HepG2 (cell line): ENCODE results near the gene CPNE1. TPM values are rescaled to one million over a fixed set of nuclear protein-coding genes. Genes with fewer than 3 reads are reported as not detected.

Source experiments
- ATAC-seq: fragments of 200-7000 bp; cut with Tn5 transposase; 3 replicates; pipeline ENCODE4 v1.9.1; 2020; ENCODE audit warnings: mild to moderate bottlenecking, moderate library complexity
- BruUV-seq: library from RNA; stranded (reverse); fragments of 400-500 nt; replicated peaks from 2 replicates; lab custom pipeline; 2021; lab: Mats Ljungman, UMichigan
- CTCF ChIA-PET: fragments of 300-600 bp; formaldehyde crosslinking; extraction: SDS; loops from one replicate; lab custom pipeline; 2021; ENCODE audit warnings: low total read pairs, inconsistent platforms, low intra/inter-chr PET ratio; lab: Yijun Ruan, JAX
- POLR2A ChIA-PET: fragments of 350-600 bp; sonication (Branson Sonifier 250); formaldehyde crosslinking; loops from one replicate; lab custom pipeline; 2020; ENCODE audit warnings: antibody characterized with exemption, inconsistent platforms; lab: Yijun Ruan, JAX
- DNase-seq: peaks from one replicate; pipeline ENCODE4 v3.0.0-alpha.2; 2015; ENCODE audit warnings: low spot score
- FAIRE-seq: peaks from 3 replicates; lab custom pipeline; 2011; peaks lifted over from hg19 to GRCh38; lab: Jason Lieb, UNC
- H2AFZ ChIP-seq: one replicate; pipeline ENCODE4 v1.6.1; 2011; ENCODE audit warnings: low read length, inconsistent platforms
- H3K27ac ChIP-seq: fragments of 300-600 bp; 3 replicates; pipeline ENCODE4 v1.8.0; 2011; ENCODE audit warnings: mixed run types, mild to moderate bottlenecking, mixed read lengths, low read length, inconsistent platforms; ENCODE audit not compliant: insufficient read depth; ENCODE audit errors: extremely low read length
- H3K27me3 ChIP-seq, 2 experiments: fragments of 200-600 bp in 1 of 2; 2 replicates in 1 of 2; 3 replicates in 1 of 2; pipeline versions ENCODE4 v1.6.0 to v1.8.0; 2011; ENCODE audit warnings: low read length in 2 of 2, mild to moderate bottlenecking in 2 of 2, moderate library complexity in 2 of 2, inconsistent platforms in 1 of 2; ENCODE audit not compliant: insufficient read depth in 2 of 2, control insufficient read depth in 1 of 2
- H3K36me3 ChIP-seq, 2 experiments: fragments of 200-600 bp in 1 of 2; replicated peaks in 1 of 2; 2 replicates in 1 of 2; 3 replicates in 1 of 2; pipeline versions ENCODE4 v1.5.1 to v1.8.0; 2011; ENCODE audit warnings: low read length in 2 of 2, inconsistent platforms in 1 of 2; ENCODE audit not compliant: insufficient read depth in 2 of 2, control insufficient read depth in 1 of 2
- H3K4me1 ChIP-seq: 2 replicates; pipeline ENCODE4 v1.5.1; 2012; ENCODE audit warnings: low read length, inconsistent platforms; ENCODE audit not compliant: insufficient read depth
- H3K4me2 ChIP-seq: 2 replicates; pipeline ENCODE4 v1.6.0; 2011; ENCODE audit warnings: low read depth, low read length, inconsistent platforms
- H3K4me3 ChIP-seq, 3 experiments: fragments of 200-600 bp in 1 of 3; sonication (generic), shearing (Covaris generic) in 1 of 3; replicated peaks in 1 of 3; 2 replicates each; pipeline ENCODE4 v1.5.1; 2011 to 2016; ENCODE audit warnings: low read length in 3 of 3, inconsistent platforms in 2 of 3, low read depth in 2 of 3, mild to moderate bottlenecking in 2 of 3, control low read depth in 1 of 3, mixed read lengths in 1 of 3; ENCODE audit not compliant: insufficient read depth in 1 of 3
- H3K79me2 ChIP-seq: one replicate; pipeline ENCODE4 v1.6.1; 2011; ENCODE audit warnings: low read length, inconsistent platforms; ENCODE audit not compliant: insufficient read depth
- H3K9ac ChIP-seq: 2 replicates; pipeline ENCODE4 v1.6.0; 2011; ENCODE audit warnings: mild to moderate bottlenecking, low read depth, low read length, inconsistent platforms; ENCODE audit not compliant: insufficient read depth
- H3K9me3 ChIP-seq: 2 replicates; pipeline ENCODE4 v1.5.1; 2012; ENCODE audit warnings: mild to moderate bottlenecking, low read length
- H4K20me1 ChIP-seq: 2 replicates; pipeline ENCODE4 v1.6.0; 2011; ENCODE audit warnings: inconsistent platforms, mild to moderate bottlenecking, low read length, moderate library complexity; ENCODE audit not compliant: insufficient read depth
- FOXO1 ChIP-seq: sonication (generic); formaldehyde crosslinking; IDR thresholded peaks from 2 replicates; pipeline ENCODE4 v1.4.0; 2020; ENCODE audit warnings: missing genetic modification reagents
- MEF2D ChIP-seq: sonication (generic); formaldehyde crosslinking; IDR thresholded peaks from 2 replicates; pipeline ENCODE4 v1.5.1; 2020; ENCODE audit warnings: mild to moderate bottlenecking, missing genetic modification reagents
- NR3C1 ChIP-seq: sonication (generic); formaldehyde crosslinking; IDR thresholded peaks from 2 replicates; pipeline ENCODE4 v1.4.0; 2020; ENCODE audit warnings: missing genetic modification reagents
- PAF1 ChIP-seq: IDR thresholded peaks from 2 replicates; pipeline ENCODE4 v1.6.1; 2016; ENCODE audit warnings: missing genetic modification reagents, missing compliant biosample characterization
- TBL1XR1 ChIP-seq: fragments of 150-350 bp; IDR thresholded peaks from 2 replicates; pipeline ENCODE4 v1.6.1; 2014; ENCODE audit warnings: borderline replicate concordance, low read length; ENCODE audit not compliant: partially characterized antibody
- TBX2 ChIP-seq: sonication (generic); formaldehyde crosslinking; IDR thresholded peaks from 2 replicates; pipeline ENCODE4 v1.5.0; 2020; ENCODE audit warnings: missing genetic modification reagents, mild to moderate bottlenecking, borderline replicate concordance
- ZNF160 ChIP-seq: sonication (generic); formaldehyde crosslinking; IDR thresholded peaks from 2 replicates; pipeline ENCODE4 v1.8.0; 2022; ENCODE audit warnings: mild to moderate bottlenecking, inconsistent platforms, missing genetic modification reagents
- ZNF44 ChIP-seq: sonication (generic); formaldehyde crosslinking; IDR thresholded peaks from 2 replicates; pipeline ENCODE4 v1.5.1; 2020; ENCODE audit warnings: mild to moderate bottlenecking, missing genetic modification reagents
- ZNF883 ChIP-seq: sonication (generic); formaldehyde crosslinking; IDR thresholded peaks from 2 replicates; pipeline ENCODE4 v1.5.1; 2020; ENCODE audit warnings: mild to moderate bottlenecking, missing genetic modification reagents; ENCODE audit errors: not compliant biosample characterization
- WGBS: methylation state at CpG from one replicate; pipeline ENCODE4 v1.1.6; 2017; ENCODE audit warnings: low lambda C conversion rate; 5-methylcytosine and 5-hydroxymethylcytosine counted together
- in situ Hi-C: cut with HindIII; loops from 2 replicates; pipeline ENCODE4 v1.10.0; 2017; ENCODE audit warnings: low pct_unique_long_range_greater_than_20kb; ENCODE audit not compliant: extremely low pct_ligation_motif_present
- intact Hi-C: fragments of 100-400 bp; cut with micrococcal nuclease; formaldehyde crosslinking; loops from one replicate; pipeline ENCODE4 v1.10.0; 2022; ENCODE audit not compliant: unreplicated experiment
- polyA plus RNA-seq, 8 experiments: library from polyadenylated mRNA; depleted of rRNA in 3 of 8; stranded (reverse) in 7 of 8; unstranded in 1 of 8; fragments of >200 nt; fragmentation: Illumina TruSeq in 4 of 8; extraction: Trizol in 4 of 8; gene quantifications; 2 replicates each; pipeline versions ENCODE4 v1.2.1 to v1.2.3, GENCODE V29; 2011 to 2016; ENCODE audit warnings: low read depth in 4 of 8, missing spikeins in 1 of 8, mixed read lengths in 1 of 8; ENCODE audit not compliant: insufficient read depth in 1 of 8
- total RNA-seq, 5 experiments: library from RNA; depleted of rRNA; stranded (reverse); fragments of >200 nt; fragmentation: Illumina TruSeq; extraction: Trizol; gene quantifications; 2 replicates each; pipeline ENCODE4 v1.2.3, GENCODE V29; 2016; ENCODE audit warnings: low read depth in 1 of 5
- TF ChIP-seq, protein P1 (sequence below): sonication (generic); formaldehyde crosslinking; IDR thresholded peaks from 2 replicates; pipeline ENCODE4 v1.5.1; 2020; ENCODE audit warnings: missing genetic modification reagents, mild to moderate bottlenecking, borderline replicate concordance
- TF ChIP-seq, protein P2 (sequence below): sonication (generic); formaldehyde crosslinking; IDR thresholded peaks from 2 replicates; pipeline ENCODE4 v1.5.1; 2020; ENCODE audit warnings: mild to moderate bottlenecking, missing genetic modification reagents, borderline replicate concordance

CPNE1 gene
- total and polyA plus RNA-seq, 2 of the 13 experiments (the other 11 are each of a cell fraction or from before 2014, with no cell fraction given) = 408 to 431 TPM

DNA sequence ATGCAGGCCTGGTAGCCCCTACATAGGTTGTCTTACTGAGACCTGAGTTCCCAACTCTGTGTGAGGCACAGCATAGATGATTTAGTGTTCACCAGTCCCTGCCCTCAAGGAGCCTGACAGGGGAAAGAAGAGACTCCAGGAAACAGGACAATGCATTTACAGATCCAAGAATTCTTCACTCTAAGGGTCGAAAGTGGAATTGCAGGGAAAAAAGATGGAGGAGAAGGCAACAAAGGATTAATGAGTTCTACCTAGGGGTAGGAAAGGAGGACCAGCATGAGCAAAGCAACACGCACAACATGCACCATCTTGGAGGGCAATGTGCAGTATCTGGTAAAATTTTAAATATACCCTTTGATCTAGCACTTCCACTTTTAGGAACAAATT lies 43.1 kb downstream of the CPNE1 start:
- DNase-seq (no peak), ATAC-seq (no peak), FAIRE-seq (peak; percentile 4)
- Histone ChIP-seq H3K9me3 (no peaks in the 10 kb centered on the region), H2AFZ (no peak overlapping the region), H4K20me1 (peaks cover 5% of the 10 kb centered on the region; the same call in 1 of the 2 replicates), H3K27ac (no peak overlapping the region), H3K79me2 (peaks cover 15% of the 10 kb centered on the region), H3K27me3 (peaks cover 0 to 7% of the 10 kb centered on the region in 2 experiments; a peak in 1 of 5 replicates), H3K4me3 (no peak overlapping the region), H3K36me3 (peaks cover 19 to 29% of the 10 kb centered on the region in 2 experiments), H3K9ac (no peak overlapping the region), H3K4me2 (no peak overlapping the region), H3K4me1 (peaks cover 28% of the 10 kb centered on the region)
- TF ChIP-seq, protein P1, sequence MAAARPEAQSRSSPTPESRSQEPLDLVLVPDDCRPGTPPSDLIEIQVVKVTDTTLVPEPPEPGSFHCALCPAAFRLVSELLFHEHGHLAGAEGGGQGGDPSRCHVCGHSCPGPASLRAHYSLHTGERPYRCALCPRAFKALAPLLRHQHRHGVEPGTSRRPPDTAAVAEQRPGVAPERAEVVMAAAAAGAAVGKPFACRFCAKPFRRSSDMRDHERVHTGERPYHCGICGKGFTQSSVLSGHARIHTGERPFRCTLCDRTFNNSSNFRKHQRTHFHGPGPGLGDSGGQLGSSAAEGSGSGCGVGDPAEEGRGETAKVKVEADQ (CRISPR knock-in tag) = 0 out of 2 replicates have a peak, but pooled peaks have one; percentile 49
- TF ChIP-seq TBX2 (CRISPR knock-in tag) (0 out of 2 replicates have a peak, but pooled peaks have one; percentile 14), TBL1XR1 (no peak), FOXO1 (peak; percentile 9; the same call in 1 of the 2 replicates), ZNF883 (CRISPR knock-in tag) (peak; percentile 37), NR3C1 (CRISPR knock-in tag) (no peak), ZNF44 (CRISPR knock-in tag) (0 out of 2 replicates have a peak, but pooled peaks have one; percentile 34), MEF2D (CRISPR knock-in tag) (0 out of 2 replicates have a peak, but pooled peaks have one; percentile 49), ZNF160 (CRISPR knock-in tag) (no peak), PAF1 (CRISPR knock-in tag) (0 out of 2 replicates have a peak, but pooled peaks have one; percentile 59)
- TF ChIP-seq, protein P2, sequence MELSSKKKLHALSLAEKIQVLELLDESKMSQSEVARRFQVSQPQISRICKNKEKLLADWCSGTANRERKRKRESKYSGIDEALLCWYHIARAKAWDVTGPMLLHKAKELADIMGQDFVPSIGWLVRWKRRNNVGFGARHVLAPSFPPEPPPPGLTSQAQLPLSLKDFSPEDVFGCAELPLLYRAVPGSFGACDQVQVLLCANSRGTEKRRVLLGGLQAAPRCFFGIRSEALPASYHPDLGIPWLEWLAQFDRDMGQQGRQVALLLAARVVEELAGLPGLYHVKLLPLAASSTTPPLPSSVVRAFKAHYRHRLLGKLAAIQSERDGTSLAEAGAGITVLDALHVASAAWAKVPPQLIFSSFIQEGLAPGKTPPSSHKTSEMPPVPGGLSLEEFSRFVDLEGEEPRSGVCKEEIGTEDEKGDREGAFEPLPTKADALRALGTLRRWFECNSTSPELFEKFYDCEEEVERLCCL (CRISPR knock-in tag) = 0 out of 2 replicates have a peak, but pooled peaks have one; percentile 36
- intact Hi-C loops (no loop called here), in situ Hi-C loops (no loop called here)
- no TSS peak for BruUV-seq
- 90% methylated on average over 2 of the region's 2 CpGs for WGBS
- ChIA-PET POLR2A (interaction anchor here (0.7 to 6.7 kb wide), 2 partner anchors 42 to 121 kb away, joined by 4 to 152 read pairs; partner anchors contain the start of gene RBM39), CTCF (no interaction called here)
